GM12878 (cell line): ENCODE measurements around the gene ASTL. TPM values are rescaled to one million over a fixed set of nuclear protein-coding genes. Genes with fewer than 3 reads are reported as not detected.

Source experiments
- ATAC-seq: fragments of 200-7000 bp; cut with Tn5 transposase; 3 replicates; pipeline ENCODE4 v1.9.1; 2020; ENCODE audit warnings: mild to moderate bottlenecking, moderate library complexity
- BruUV-seq: library from RNA; stranded (reverse); fragments of 400-500 nt; replicated peaks from 2 replicates; lab custom pipeline; 2021; lab: Mats Ljungman, UMichigan
- CTCF ChIA-PET: fragments of 300-600 bp; sonication (Branson Sonifier 250); formaldehyde crosslinking; extraction: SDS; loops from one replicate; lab custom pipeline; 2021; ENCODE audit warnings: inconsistent platforms; lab: Yijun Ruan, JAX
- POLR2A ChIA-PET: fragments of 350-600 bp; formaldehyde crosslinking; extraction: SDS; loops from one replicate; lab custom pipeline; 2021; ENCODE audit warnings: inconsistent platforms; lab: Charles Lee
- RAD21 ChIA-PET: fragments of 300-600 bp; sonication (Branson Sonifier 250); formaldehyde crosslinking; loops from one replicate; lab custom pipeline; 2023; ENCODE audit warnings: antibody characterized with exemption; ENCODE audit not compliant: unreplicated experiment; lab: Charles Lee
- SMC1A ChIA-PET: fragments of 300-600 bp; sonication (Branson Sonifier 250); formaldehyde crosslinking; loops from one replicate; lab custom pipeline; 2023; ENCODE audit not compliant: unreplicated experiment, uncharacterized antibody; lab: Charles Lee
- DNase-seq: peaks from one replicate; pipeline ENCODE4 v3.0.0-alpha.2; 2011; ENCODE audit warnings: low read depth, low spot score
- FAIRE-seq: peaks from 3 replicates; lab custom pipeline; 2011; peaks lifted over from hg19 to GRCh38; lab: Jason Lieb, UNC
- H2AFZ ChIP-seq: 2 replicates; pipeline ENCODE4 v1.6.0; 2011; ENCODE audit warnings: low read depth, low read length, control low read depth; ENCODE audit not compliant: control insufficient read depth
- H3K27ac ChIP-seq: 2 replicates; pipeline ENCODE4 v1.5.1; 2011; ENCODE audit warnings: control low read depth; ENCODE audit not compliant: control insufficient read depth, insufficient read depth
- H3K27me3 ChIP-seq, 2 experiments: replicated peaks in 1 of 2; 2 replicates each; pipeline versions ENCODE4 v1.6.0 to v1.6.1; 2011; ENCODE audit warnings: low read length in 1 of 2; ENCODE audit not compliant: control insufficient read depth in 2 of 2, insufficient read depth in 2 of 2
- H3K36me3 ChIP-seq, 2 experiments: 2 replicates each; pipeline ENCODE4 v1.5.1; 2011; ENCODE audit warnings: low read length in 1 of 2; ENCODE audit not compliant: control insufficient read depth in 2 of 2, insufficient read depth in 2 of 2
- H3K4me1 ChIP-seq: 2 replicates; pipeline ENCODE4 v1.6.1; 2011; ENCODE audit warnings: mild to moderate bottlenecking, low read length, moderate library complexity, mixed read lengths; ENCODE audit not compliant: control insufficient read depth, insufficient read depth
- H3K4me2 ChIP-seq: 2 replicates; pipeline ENCODE4 v1.6.0; 2011; ENCODE audit warnings: control low read depth; ENCODE audit not compliant: control insufficient read depth, insufficient read depth
- H3K4me3 ChIP-seq: fragments of 200-600 bp; sonication (generic); 2 replicates; pipeline ENCODE4 v1.5.1; 2016
- H3K79me2 ChIP-seq: 2 replicates; pipeline ENCODE4 v1.6.0; 2011; ENCODE audit warnings: low read length; ENCODE audit not compliant: control insufficient read depth, insufficient read depth
- H3K9ac ChIP-seq: 2 replicates; pipeline ENCODE4 v1.8.0; 2011; ENCODE audit warnings: low read length, control low read depth, mixed read lengths; ENCODE audit not compliant: control insufficient read depth, insufficient read depth
- H3K9me3 ChIP-seq: replicated peaks from 3 replicates; pipeline ENCODE4 v1.5.1; 2011; ENCODE audit warnings: mild to moderate bottlenecking, low read length; ENCODE audit not compliant: control insufficient read depth, insufficient read depth
- H4K20me1 ChIP-seq: 2 replicates; pipeline ENCODE4 v1.6.0; 2011; ENCODE audit not compliant: control insufficient read depth, insufficient read depth
- BCL11A ChIP-seq: IDR thresholded peaks from 2 replicates; pipeline ENCODE4 v1.6.1; 2011; ENCODE audit warnings: low read depth, low read length
- DPF2 ChIP-seq: fragments of 450-650 bp; IDR thresholded peaks from 2 replicates; pipeline ENCODE4 v1.6.1; 2017; ENCODE audit warnings: mild to moderate bottlenecking
- HCFC1 ChIP-seq: fragments of 150-350 bp; IDR thresholded peaks from 2 replicates; pipeline ENCODE4 v1.6.1; 2014; ENCODE audit warnings: low read length
- IKZF1 ChIP-seq: fragments of 450-650 bp; conservative IDR thresholded peaks from 2 replicates; pipeline ENCODE4 v1.6.1; 2017; ENCODE audit warnings: antibody characterized with exemption, mild to moderate bottlenecking
- IKZF2 ChIP-seq, 2 experiments: fragments of 450-650 bp; IDR thresholded peaks; 2 replicates each; pipeline ENCODE4 v1.6.1; 2017; ENCODE audit warnings: mild to moderate bottlenecking in 2 of 2, moderate library complexity in 2 of 2
- JUNB ChIP-seq: IDR thresholded peaks from 2 replicates; pipeline ENCODE4 v1.6.1; 2016; ENCODE audit warnings: antibody characterized with exemption, mild to moderate bottlenecking
- KLF5 ChIP-seq: fragments of 450-650 bp; IDR thresholded peaks from 2 replicates; pipeline ENCODE4 v1.6.1; 2014; ENCODE audit warnings: mild to moderate bottlenecking; ENCODE audit not compliant: partially characterized antibody
- MXI1 ChIP-seq: fragments of 150-350 bp; IDR thresholded peaks from 2 replicates; pipeline ENCODE4 v1.6.1; 2011; ENCODE audit warnings: low read depth, mild to moderate bottlenecking, inconsistent platforms, low read length, improper control_type of control experiment
- TCF3 ChIP-seq: IDR thresholded peaks from 2 replicates; pipeline ENCODE4 v1.6.1; 2012; ENCODE audit warnings: low read depth, mild to moderate bottlenecking, low read length, borderline replicate concordance; ENCODE audit not compliant: insufficient read depth
- ZBED1 ChIP-seq: IDR thresholded peaks from 2 replicates; pipeline ENCODE4 v1.6.1; 2016; ENCODE audit warnings: borderline replicate concordance
- ZNF24 ChIP-seq: fragments of 450-650 bp; IDR thresholded peaks from 2 replicates; pipeline ENCODE4 v1.6.1; 2017; ENCODE audit warnings: antibody characterized with exemption, mild to moderate bottlenecking
- WGBS: methylation state at CpG from one replicate; pipeline ENCODE4 v1.1.6; 2016; ENCODE audit warnings: low lambda C conversion rate; ENCODE audit not compliant: insufficient replicate concordance, insufficient coverage; ENCODE audit errors: missing lambda C conversion rate; 5-methylcytosine and 5-hydroxymethylcytosine counted together
- in situ Hi-C: fragments of 300-500 bp; cut with MboI; formaldehyde crosslinking; loops from 9 replicates; pipeline ENCODE4 v1.14.3; 2018; ENCODE audit warnings: mixed read lengths
- intact Hi-C: fragments of 100-400 bp; cut with micrococcal nuclease; formaldehyde crosslinking; loops from one replicate; pipeline ENCODE4 v1.14.2; 2022; ENCODE audit not compliant: unreplicated experiment
- polyA plus RNA-seq, 11 experiments: library from polyadenylated mRNA; depleted of rRNA in 4 of 11; unstranded in 6 of 11; stranded (reverse) in 5 of 11; fragments of >200 nt; fragmentation: Nextera tagmentation in 4 of 11; fragmentation: Illumina TruSeq in 1 of 11; extraction: Ambion mirVana in 4 of 11; extraction: Trizol in 1 of 11; gene quantifications; 1 replicate in 1 of 11; 2 replicates in 10 of 11; pipeline versions ENCODE4 v1.2.1 to v1.2.3, GENCODE V29; 2011 to 2016; ENCODE audit warnings: inconsistent platforms in 2 of 11, missing spikeins in 2 of 11, low read depth in 1 of 11
- total RNA-seq, 4 experiments: library from RNA; depleted of rRNA in 3 of 4; stranded (reverse); fragments of >200 nt in 3 of 4; fragmentation: Illumina TruSeq in 1 of 4; extraction: Trizol in 1 of 4; gene quantifications; 2 replicates each; pipeline versions ENCODE4 v1.2.1 to v1.2.3, GENCODE V29; 2013 to 2021
- TF ChIP-seq, protein P1 (sequence below): fragments of 450-650 bp; IDR thresholded peaks from 2 replicates; pipeline ENCODE4 v1.6.1; 2018; ENCODE audit warnings: borderline replicate concordance, mild to moderate bottlenecking; ENCODE audit not compliant: partially characterized antibody
- TF ChIP-seq, protein P2 (sequence below): fragments of 450-650 bp; IDR thresholded peaks from 2 replicates; pipeline ENCODE4 v1.6.1; 2016; ENCODE audit warnings: mild to moderate bottlenecking

Gene ASTL
- total and polyA plus RNA-seq, 10 of the 15 experiments (the other 5 are each of a cell fraction or from before 2014, with no cell fraction given) = 0.18 to 1.0 (median 0.38) TPM; not detected in 4

DNA sequence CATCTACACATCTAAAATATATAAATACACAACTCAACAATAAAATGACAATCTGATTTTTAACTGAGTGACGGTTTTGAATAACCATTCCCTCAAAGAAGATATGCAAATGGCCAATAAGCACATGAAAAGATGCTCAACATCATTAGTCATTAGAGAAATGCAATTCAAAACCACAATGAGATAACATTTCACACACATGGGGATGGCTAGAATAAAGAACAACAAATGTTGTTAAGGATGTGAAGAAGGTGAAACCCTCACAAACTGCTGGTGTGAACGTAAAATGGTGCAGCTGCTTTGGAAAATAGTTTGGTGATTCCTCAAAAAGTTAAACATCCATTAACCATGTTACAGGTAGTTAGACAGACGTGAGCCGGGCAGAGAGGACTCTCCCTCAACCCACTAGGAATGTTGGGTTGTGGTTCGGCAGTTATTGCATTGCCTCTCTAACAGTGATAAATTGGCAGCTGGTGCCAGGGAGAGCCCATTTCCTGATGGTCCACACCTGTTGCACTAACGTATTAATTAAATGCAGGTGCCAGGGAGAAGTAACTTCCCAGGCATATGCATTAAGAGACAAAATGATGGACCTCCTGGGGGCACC, 29.2 kb upstream of the ASTL start (continued):
- TF ChIP-seq IKZF2 (IDR thresholded peaks at IDR 0.05) = peak; percentile 54 to 59; a peak in 2 of 4 replicates
- TF ChIP-seq KLF5 = no peak
- TF ChIP-seq DPF2 = 0 out of 2 replicates have a peak, but pooled peaks have one; percentile 22
- TF ChIP-seq MXI1 = no peak
- 0 out of 2 replicates have a peak, but pooled peaks have one; percentile 23 for TF ChIP-seq JUNB
- TF ChIP-seq HCFC1 = no peak
- TF ChIP-seq IKZF1 = peak; percentile 49
- no peak for TF ChIP-seq TCF3

DNA sequence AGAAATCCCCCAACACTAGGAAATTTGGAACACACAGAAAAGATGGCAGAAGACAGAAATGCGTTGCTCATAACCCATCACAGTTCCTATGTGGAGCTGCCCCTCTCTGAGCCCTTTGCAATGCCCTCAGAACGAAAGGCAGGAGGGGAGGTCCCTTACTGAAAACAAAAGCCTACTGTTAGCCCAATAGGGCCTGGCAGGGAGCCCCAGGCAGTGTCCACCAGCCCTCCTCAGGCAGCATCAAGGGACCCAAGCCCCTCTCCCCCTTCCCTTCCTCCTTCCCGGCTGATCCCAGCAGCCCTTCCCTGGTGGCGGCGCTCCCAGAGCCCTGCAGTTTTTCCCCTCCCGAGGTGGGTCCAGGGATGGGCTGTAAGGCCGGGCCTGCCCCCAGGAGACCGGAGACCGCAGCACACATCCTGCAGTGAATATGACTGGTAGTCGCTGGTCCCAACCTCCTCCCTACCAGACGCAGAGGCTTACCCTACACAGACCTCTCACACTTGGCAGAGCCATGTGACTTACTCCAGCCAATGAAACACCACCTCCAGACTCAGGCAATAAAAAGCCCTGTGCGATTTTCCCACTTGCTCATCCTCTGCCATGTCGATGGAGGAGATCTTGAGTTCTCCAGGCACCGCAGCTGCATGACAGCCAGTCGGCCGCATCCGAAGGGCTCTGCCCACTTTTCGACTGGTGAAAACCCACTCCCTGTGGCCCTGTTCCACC, 26.3 kb upstream of the ASTL start:
- peak; percentile 95 for FAIRE-seq
- H3K9me3 ChIP-seq = peaks cover 3% of the 10 kb centered on the region; the same call in 2 of the 3 replicates
- peak overlapping the region; percentile 65 for H3K4me3 ChIP-seq
- H3K27ac ChIP-seq = peak overlapping the region; percentile 100
- peaks cover 51% of the 10 kb centered on the region for H3K4me1 ChIP-seq
- peak overlapping the region; percentile 89 for H3K9ac ChIP-seq
- H4K20me1 ChIP-seq = no peaks in the 10 kb centered on the region
- peak; percentile 85 for ATAC-seq
- intact Hi-C loops (loop anchor here (1.0 kb wide), 1 partner anchor 18 kb away; no protein-coding TSS in a partner anchor), in situ Hi-C loops (no loop called here)
- peak; percentile 96 for DNase-seq
- H3K79me2 ChIP-seq = no peaks in the 10 kb centered on the region; the same call in none of the 2 replicates
- CTCF ChIA-PET = interaction anchor here (0.5 to 5.5 kb wide), 6 partner anchors 10 to 70 kb away, joined by 3 to 68 read pairs (median 14); partner anchors contain the start of genes ASTL and DUSP2
- 1% methylated on average over 18 of the region's 18 CpGs for WGBS
- SMC1A ChIA-PET = interaction anchor here (0.8 to 4.1 kb wide), 7 partner anchors 9 to 28 kb away, joined by 3 to 52 read pairs (median 9); partner anchors contain the start of gene ASTL
- peak overlapping the region; percentile 93 for H3K4me2 ChIP-seq
- H3K36me3 ChIP-seq = no peaks in the 10 kb centered on the region
- BruUV-seq = no TSS peak
- POLR2A ChIA-PET = interaction anchor here (0.9 to 6.3 kb wide), 8 partner anchors 9 to 171 kb away, joined by 3 to 80 read pairs (median 10); partner anchors contain the start of genes ASTL, DUSP2, NCAPH and STARD7
- peak overlapping the region; percentile 74 for H2AFZ ChIP-seq
- RAD21 ChIA-PET = interaction anchor here (1.0 to 5.4 kb wide), 10 partner anchors 9 to 102 kb away, joined by 3 to 59 read pairs (median 6); partner anchors contain the start of genes ASTL and CIAO1
- H3K27me3 ChIP-seq = no peaks in the 10 kb centered on the region
- TF ChIP-seq, protein P1, sequence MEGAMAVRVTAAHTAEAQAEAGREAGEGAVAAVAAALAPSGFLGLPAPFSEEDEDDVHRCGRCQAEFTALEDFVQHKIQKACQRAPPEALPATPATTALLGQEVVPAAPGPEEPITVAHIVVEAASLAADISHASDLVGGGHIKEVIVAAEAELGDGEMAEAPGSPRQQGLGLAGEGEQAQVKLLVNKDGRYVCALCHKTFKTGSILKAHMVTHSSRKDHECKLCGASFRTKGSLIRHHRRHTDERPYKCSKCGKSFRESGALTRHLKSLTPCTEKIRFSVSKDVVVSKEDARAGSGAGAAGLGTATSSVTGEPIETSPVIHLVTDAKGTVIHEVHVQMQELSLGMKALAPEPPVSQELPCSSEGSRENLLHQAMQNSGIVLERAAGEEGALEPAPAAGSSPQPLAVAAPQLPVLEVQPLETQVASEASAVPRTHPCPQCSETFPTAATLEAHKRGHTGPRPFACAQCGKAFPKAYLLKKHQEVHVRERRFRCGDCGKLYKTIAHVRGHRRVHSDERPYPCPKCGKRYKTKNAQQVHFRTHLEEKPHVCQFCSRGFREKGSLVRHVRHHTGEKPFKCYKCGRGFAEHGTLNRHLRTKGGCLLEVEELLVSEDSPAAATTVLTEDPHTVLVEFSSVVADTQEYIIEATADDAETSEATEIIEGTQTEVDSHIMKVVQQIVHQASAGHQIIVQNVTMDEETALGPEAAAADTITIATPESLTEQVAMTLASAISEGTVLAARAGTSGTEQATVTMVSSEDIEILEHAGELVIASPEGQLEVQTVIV = no peak
- no peak for TF ChIP-seq ZNF24
- TF ChIP-seq BCL11A = 0 out of 2 replicates have a peak, but pooled peaks have one; percentile 13
- TF ChIP-seq ZBED1 = no peak
- TF ChIP-seq, protein P2, sequence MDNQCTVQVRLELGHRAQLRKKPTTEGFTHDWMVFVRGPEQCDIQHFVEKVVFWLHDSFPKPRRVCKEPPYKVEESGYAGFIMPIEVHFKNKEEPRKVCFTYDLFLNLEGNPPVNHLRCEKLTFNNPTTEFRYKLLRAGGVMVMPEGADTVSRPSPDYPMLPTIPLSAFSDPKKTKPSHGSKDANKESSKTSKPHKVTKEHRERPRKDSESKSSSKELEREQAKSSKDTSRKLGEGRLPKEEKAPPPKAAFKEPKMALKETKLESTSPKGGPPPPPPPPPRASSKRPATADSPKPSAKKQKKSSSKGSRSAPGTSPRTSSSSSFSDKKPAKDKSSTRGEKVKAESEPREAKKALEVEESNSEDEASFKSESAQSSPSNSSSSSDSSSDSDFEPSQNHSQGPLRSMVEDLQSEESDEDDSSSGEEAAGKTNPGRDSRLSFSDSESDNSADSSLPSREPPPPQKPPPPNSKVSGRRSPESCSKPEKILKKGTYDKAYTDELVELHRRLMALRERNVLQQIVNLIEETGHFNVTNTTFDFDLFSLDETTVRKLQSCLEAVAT = peak; percentile 86
